H1 (cell line): Measurements from ENCODE around the gene EXTL1. TPM values are rescaled to one million over a fixed set of nuclear protein-coding genes. Genes with fewer than 3 reads are reported as not detected.
A peak's percentile ranks its signal among the peaks of the same experiment; 100 is the strongest.

Experiments used
- CTCF ChIA-PET: fragments of 300-600 bp; sonication (Branson Sonifier 250); formaldehyde crosslinking; loops from one replicate; lab custom pipeline; 2021; ENCODE audit not compliant: partially characterized antibody; lab: Charles Lee
- POLR2A ChIA-PET: fragments of 300-600 bp; sonication (Branson Sonifier 250); formaldehyde crosslinking; loops from one replicate; lab custom pipeline; 2021; ENCODE audit warnings: inconsistent platforms; ENCODE audit not compliant: partially characterized antibody; lab: Charles Lee
- DNase-seq, 2 experiments: peaks; one replicate each; pipeline versions ENCODE4 v3.0.0 to v3.0.0-alpha.2; 2010 to 2022; ENCODE audit warnings: low spot score in 2 of 2, low read depth in 1 of 2, mixed read lengths in 1 of 2
- FAIRE-seq: peaks from 2 replicates; lab custom pipeline; 2011; peaks lifted over from hg19 to GRCh38; lab: Jason Lieb, UNC
- H2AFZ ChIP-seq: 2 replicates; pipeline ENCODE4 v1.8.1; 2012; ENCODE audit warnings: low read length, inconsistent platforms
- H2AK5ac ChIP-seq: 2 replicates; pipeline ENCODE4 v1.6.1; 2013; ENCODE audit warnings: low read depth, low read length
- H2BK120ac ChIP-seq: replicated peaks from 2 replicates; pipeline ENCODE3; 2013; ENCODE audit warnings: low read depth, low read length, inconsistent platforms
- H2BK12ac ChIP-seq: 2 replicates; pipeline ENCODE4 v1.6.1; 2013; ENCODE audit warnings: low read depth, low read length
- H2BK15ac ChIP-seq: 2 replicates; pipeline ENCODE4 v1.6.1; 2013; ENCODE audit warnings: low read length
- H2BK20ac ChIP-seq: 2 replicates; pipeline ENCODE4 v1.6.1; 2013; ENCODE audit warnings: low read length
- H2BK5ac ChIP-seq: 2 replicates; pipeline ENCODE4 v1.6.1; 2013; ENCODE audit warnings: low read depth, low read length
- H3K14ac ChIP-seq: 2 replicates; pipeline ENCODE4 v1.6.1; 2013; ENCODE audit warnings: inconsistent platforms; ENCODE audit not compliant: insufficient read length
- H3K18ac ChIP-seq: 2 replicates; pipeline ENCODE4 v1.6.1; 2013; ENCODE audit warnings: low read length; ENCODE audit errors: extremely low read depth
- H3K23ac ChIP-seq: 2 replicates; pipeline ENCODE4 v1.6.1; 2013; ENCODE audit warnings: inconsistent platforms; ENCODE audit not compliant: insufficient read length
- H3K23me2 ChIP-seq: 2 replicates; pipeline ENCODE4 v1.6.1; 2013; ENCODE audit warnings: low read depth, low read length
- H3K27ac ChIP-seq: 2 replicates; pipeline ENCODE4 v1.6.1; 2011; ENCODE audit warnings: low read depth, low read length, inconsistent platforms
- H3K27me3 ChIP-seq, 4 experiments: replicated peaks in 1 of 4; 1 replicate in 1 of 4; 2 replicates in 3 of 4; pipeline versions ENCODE4 v1.6.1 to v1.8.1; 2011 to 2013; ENCODE audit warnings: low read length in 3 of 4, mild to moderate bottlenecking in 3 of 4, inconsistent platforms in 2 of 4, mixed read lengths in 2 of 4, moderate library complexity in 1 of 4; ENCODE audit not compliant: control insufficient read depth in 3 of 4, insufficient read depth in 3 of 4; ENCODE audit errors: extremely low read depth in 1 of 4
- H3K36me3 ChIP-seq, 4 experiments: 2 replicates each; pipeline versions ENCODE4 v1.6.1 to v1.8.1; 2011 to 2013; ENCODE audit warnings: mild to moderate bottlenecking in 4 of 4, low read length in 3 of 4, moderate library complexity in 2 of 4, control low read depth in 1 of 4, inconsistent platforms in 1 of 4; ENCODE audit not compliant: insufficient read depth in 4 of 4, control insufficient read depth in 2 of 4
- H3K4ac ChIP-seq: replicated peaks from 2 replicates; pipeline ENCODE3; 2013; ENCODE audit warnings: low read length, low read depth, mixed read lengths, inconsistent platforms; ENCODE audit not compliant: insufficient read length
- H3K4me1 ChIP-seq, 4 experiments: replicated peaks in 1 of 4; 1 replicate in 1 of 4; 2 replicates in 3 of 4; pipeline versions ENCODE4 v1.6.1 to v1.8.1; 2011 to 2013; ENCODE audit warnings: low read length in 3 of 4, inconsistent platforms in 2 of 4, mixed read lengths in 1 of 4; ENCODE audit not compliant: insufficient read depth in 4 of 4, control insufficient read depth in 3 of 4
- H3K4me2 ChIP-seq, 2 experiments: 2 replicates each; pipeline versions ENCODE4 v1.6.1 to v1.8.1; 2011 to 2013; ENCODE audit warnings: low read depth in 2 of 2, low read length in 2 of 2, control low read depth in 1 of 2, inconsistent platforms in 1 of 2, mild to moderate bottlenecking in 1 of 2; ENCODE audit not compliant: insufficient read depth in 1 of 2
- H3K4me3 ChIP-seq, 4 experiments: fragments of 200-600, 300-600 bp in 1 of 4; sonication (generic), shearing (Covaris generic), sonication (Bioruptor Twin) in 1 of 4; 2 replicates each; pipeline versions ENCODE4 v1.5.1 to v1.8.1; 2011 to 2016; ENCODE audit warnings: low read length in 4 of 4, low read depth in 3 of 4, control low read depth in 2 of 4, inconsistent platforms in 2 of 4, mild to moderate bottlenecking in 2 of 4, mixed read lengths in 1 of 4, moderate library complexity in 1 of 4; ENCODE audit not compliant: insufficient read depth in 2 of 4; ENCODE audit errors: extremely low read depth in 1 of 4
- H3K56ac ChIP-seq: replicated peaks from 2 replicates; pipeline ENCODE3; 2013; ENCODE audit warnings: low read depth, mild to moderate bottlenecking, mixed read lengths, low read length, inconsistent platforms; ENCODE audit not compliant: insufficient read length
- H3K79me1 ChIP-seq: 2 replicates; pipeline ENCODE4 v1.6.1; 2013; ENCODE audit warnings: low read depth, low read length, control low read depth
- H3K79me2 ChIP-seq, 2 experiments: 2 replicates each; pipeline versions ENCODE4 v1.6.1 to v1.8.1; 2012 to 2013; ENCODE audit warnings: low read length in 2 of 2, mild to moderate bottlenecking in 2 of 2, inconsistent platforms in 1 of 2; ENCODE audit not compliant: insufficient read depth in 2 of 2, control insufficient read depth in 1 of 2
- H3K9ac ChIP-seq, 4 experiments: replicated peaks in 1 of 4; 1 replicate in 1 of 4; 2 replicates in 3 of 4; pipeline versions ENCODE4 v1.6.1 to v1.8.1; 2011 to 2013; ENCODE audit warnings: low read depth in 3 of 4, low read length in 3 of 4, control low read depth in 2 of 4, mild to moderate bottlenecking in 2 of 4, moderate library complexity in 2 of 4, inconsistent platforms in 1 of 4; ENCODE audit errors: extremely low read depth in 1 of 4
- H3K9me3 ChIP-seq, 2 experiments: 2 replicates each; pipeline versions ENCODE4 v1.6.1 to v1.8.1; 2012 to 2013; ENCODE audit warnings: mild to moderate bottlenecking in 2 of 2, moderate library complexity in 2 of 2, control low read depth in 1 of 2, inconsistent platforms in 1 of 2, low read depth in 1 of 2, low read length in 1 of 2, mixed read lengths in 1 of 2; ENCODE audit not compliant: insufficient read depth in 2 of 2
- H4K20me1 ChIP-seq, 2 experiments: replicated peaks in 1 of 2; 2 replicates each; pipeline versions ENCODE3 to v1.8.1; 2011 to 2013; ENCODE audit warnings: inconsistent platforms in 2 of 2, low read length in 2 of 2, mild to moderate bottlenecking in 1 of 2; ENCODE audit not compliant: insufficient read depth in 2 of 2, control insufficient read depth in 1 of 2
- H4K5ac ChIP-seq: 2 replicates; pipeline ENCODE4 v1.6.1; 2013; ENCODE audit warnings: low read length, low read depth, mixed read lengths, inconsistent platforms; ENCODE audit not compliant: insufficient read length
- H4K8ac ChIP-seq: 2 replicates; pipeline ENCODE4 v1.8.0; 2013; ENCODE audit warnings: mild to moderate bottlenecking, moderate library complexity, low read length, inconsistent platforms; ENCODE audit not compliant: insufficient read depth; ENCODE audit errors: extremely low read depth
- H4K91ac ChIP-seq: replicated peaks from 2 replicates; pipeline ENCODE3; 2013; ENCODE audit warnings: low read length, mixed read lengths, inconsistent platforms; ENCODE audit not compliant: insufficient read length
- BRCA1 ChIP-seq: IDR thresholded peaks from 2 replicates; pipeline ENCODE4 v1.6.1; 2012; ENCODE audit warnings: low read depth, low read length, improper control_type of control experiment
- CBX8 ChIP-seq: fragments of 300-800, 300-1000 bp; sonication (generic); IDR thresholded peaks from 2 replicates; pipeline ENCODE4 v1.7.1; 2016; ENCODE audit warnings: low read depth, low read length, borderline replicate concordance
- GABPA ChIP-seq: IDR thresholded peaks from 2 replicates; pipeline ENCODE4 v1.6.1; 2011; ENCODE audit warnings: mild to moderate bottlenecking, low read length, moderate library complexity, borderline replicate concordance; ENCODE audit not compliant: insufficient read depth
- KDM1A ChIP-seq: fragments of 200-600, 300-600 bp; sonication (generic); IDR thresholded peaks from 2 replicates; pipeline ENCODE4 v1.7.1; 2016; ENCODE audit warnings: mild to moderate bottlenecking, low read length, borderline replicate concordance
- KDM4A ChIP-seq: IDR thresholded peaks from one replicate; pipeline ENCODE4 v1.7.1; 2012; ENCODE audit warnings: low read depth, mild to moderate bottlenecking, moderate library complexity, low read length, inconsistent platforms; ENCODE audit not compliant: severe bottlenecking
- MAFK ChIP-seq: IDR thresholded peaks from 2 replicates; pipeline ENCODE4 v1.6.1; 2012; ENCODE audit warnings: low read depth, mild to moderate bottlenecking, improper control_type of control experiment, low read length
- RAD21 ChIP-seq, 2 experiments: IDR thresholded peaks in 1 of 2; conservative IDR thresholded peaks in 1 of 2; 2 replicates each; pipeline ENCODE4 v1.6.1; 2011; ENCODE audit warnings: low read depth in 2 of 2, low read length in 2 of 2, improper control_type of control experiment in 1 of 2, inconsistent platforms in 1 of 2, mild to moderate bottlenecking in 1 of 2, moderate library complexity in 1 of 2
- RBBP5 ChIP-seq: IDR thresholded peaks from 2 replicates; pipeline ENCODE4 v1.7.1; 2012; ENCODE audit warnings: low read depth, mild to moderate bottlenecking, inconsistent platforms, low read length, moderate library complexity, borderline replicate concordance
- RXRA ChIP-seq: IDR thresholded peaks from 2 replicates; pipeline ENCODE4 v1.6.1; 2011; ENCODE audit warnings: low read depth, mild to moderate bottlenecking, low read length, moderate library complexity; ENCODE audit not compliant: insufficient read depth
- SIN3A ChIP-seq, 2 experiments: IDR thresholded peaks in 1 of 2; conservative IDR thresholded peaks in 1 of 2; 2 replicates each; pipeline ENCODE4 v1.6.1; 2011 to 2012; ENCODE audit warnings: low read length in 2 of 2, improper control_type of control experiment in 1 of 2, low read depth in 1 of 2, mild to moderate bottlenecking in 1 of 2
- YY1 ChIP-seq: IDR thresholded peaks from 2 replicates; pipeline ENCODE4 v1.6.1; 2011; ENCODE audit warnings: low read depth, mild to moderate bottlenecking, low read length
- WGBS, 2 experiments: shearing (Covaris generic) in 1 of 2; methylation state at CpG; one replicate each; pipeline versions ENCODE4 v1.1.6 to v1.1.7; 2013 to 2015; ENCODE audit warnings: low lambda C conversion rate in 2 of 2, mixed read lengths in 2 of 2, inconsistent platforms in 1 of 2, low coverage in 1 of 2, missing lambda C conversion rate in 1 of 2; ENCODE audit not compliant: insufficient replicate concordance in 2 of 2, insufficient coverage in 1 of 2, insufficient read length in 1 of 2; ENCODE audit errors: extremely low coverage in 1 of 2, missing lambda C conversion rate in 1 of 2; 5-methylcytosine and 5-hydroxymethylcytosine counted together
- polyA plus RNA-seq, 7 experiments: library from polyadenylated mRNA; depleted of rRNA in 3 of 7; stranded (reverse) in 5 of 7; unstranded in 2 of 7; fragments of >200 nt in 5 of 7; fragments of 200-250 nt in 2 of 7; gene quantifications; 1 replicate in 5 of 7; 2 replicates in 1 of 7; 4 replicates in 1 of 7; pipeline versions ENCODE4 v1.2.1 to v1.2.3, GENCODE V29; 2011 to 2013; ENCODE audit warnings: missing spikeins in 2 of 7, mixed read lengths in 2 of 7
- total RNA-seq: library from RNA; stranded (reverse); fragmentation: NEBNext Ultra II Directional; extraction: Animal tissue kit (Norgen Biotek cat#: 25700); gene quantifications from 2 replicates; pipeline ENCODE4 v1.2.1, GENCODE V29; 2021

Gene EXTL1
- total and polyA plus RNA-seq, 2 of the 8 experiments (the other 6 are each of a cell fraction or from before 2014, with no cell fraction given): 0.89 to 1.2 TPM

GRCh38 chr1:26020941-26021646 is 481 bp upstream of the EXTL1 start:
- FAIRE-seq (no peak), DNase-seq (no peak)
- H4K8ac ChIP-seq: no peak overlapping the region; the same call in 1 of the 2 replicates
- H2BK5ac ChIP-seq: peak overlapping the region; percentile 32; the same call in 1 of the 2 replicates
- no peak overlapping the region for H2BK20ac ChIP-seq
- H4K91ac ChIP-seq: peak overlapping the region; percentile 31
- H2AFZ ChIP-seq: no peak overlapping the region
- H2BK12ac ChIP-seq: 0 out of 2 replicates have a peak overlapping the region, but pooled peaks have one; percentile 50
- H3K27ac ChIP-seq: no peak overlapping the region
- H3K4me2 ChIP-seq: peak overlapping the region; percentile 17 to 74; a peak in 2 of 4 replicates
- peak overlapping the region; percentile 95; the same call in 1 of the 2 replicates for H2BK15ac ChIP-seq
- H2AK5ac ChIP-seq: peak overlapping the region; percentile 85
- no peak overlapping the region for H3K23ac ChIP-seq
- ChIA-PET CTCF (interaction anchor here (0.9 to 6.4 kb wide), 9 partner anchors 8 to 211 kb away, joined by 3 to 46 read pairs (median 10); partner anchors contain the start of gene PAFAH2), POLR2A (interaction anchor here (0.6 to 1.9 kb wide), 4 partner anchors 8 to 126 kb away, joined by 4 to 5 read pairs (median 4); no protein-coding TSS in a partner anchor)
- H3K79me1 ChIP-seq: no peaks in the 10 kb centered on the region
- H3K36me3 ChIP-seq: no peaks in the 10 kb centered on the region
- H3K9ac ChIP-seq: no peak overlapping the region
- H3K79me2 ChIP-seq: no peaks in the 10 kb centered on the region
- H3K18ac ChIP-seq: no peak overlapping the region; the same call in 1 of the 2 replicates
- no peaks in the 10 kb centered on the region for H3K9me3 ChIP-seq
- H3K27me3 ChIP-seq: no peaks in the 10 kb centered on the region
- H3K23me2 ChIP-seq: peaks cover 3% of the 10 kb centered on the region; the same call in 1 of the 2 replicates
- H3K4me3 ChIP-seq: peak overlapping the region in 1 of 4 experiments; percentile 55; a peak in 2 of 8 replicates
- H2BK120ac ChIP-seq: no peak overlapping the region
- WGBS, 2 experiments: 82% methylated on average over 5 of the region's 6 CpGs; no CpG with 5 or more reads in 1 of the 2 experiments
- H4K20me1 ChIP-seq: no peaks in the 10 kb centered on the region
- H3K14ac ChIP-seq: no peak overlapping the region
- H3K56ac ChIP-seq: no peak overlapping the region
- H4K5ac ChIP-seq: no peak overlapping the region
- H3K4me1 ChIP-seq: peaks cover 0 to 19% (median 12%) of the 10 kb centered on the region in 4 experiments; a peak in 6 of 7 replicates
- no peak overlapping the region for H3K4ac ChIP-seq
- TF ChIP-seq RXRA (no peak), RAD21 (IDR thresholded peaks at IDR 0.05 in 1 of 2, conservative IDR thresholded peaks at IDR 0.05 in 1 of 2; ENCODE audit: low read depth in 2 of 2, low read length in 2 of 2) (no peak), GABPA (no peak), YY1 (no peak), BRCA1 (no peak), CBX8 (no peak), SIN3A (conservative IDR thresholded peaks at IDR 0.05 in 1 of 2, IDR thresholded peaks at IDR 0.05 in 1 of 2; ENCODE audit: low read depth in 1 of 2, low read length in 2 of 2) (peak in 1 of 2 experiments; percentile 56; a peak in 1 of 4 replicates), KDM1A (no peak), KDM4A (peak; percentile 5), RBBP5 (no peak), MAFK (no peak)
